Lower lobe of right lung (tissue), 2 donors: Measurements from ENCODE around the gene CEBPG. TPM values are rescaled to one million over a fixed set of nuclear protein-coding genes. Genes with fewer than 3 reads are reported as not detected.
A peak's percentile ranks its signal among the peaks of the same experiment; 100 is the strongest.

Experiments
- ATAC-seq, 2 donors: fragments of 200-7000 bp; cut with Tn5 transposase; one replicate each; pipeline ENCODE4 v1.9.1; 2020 to 2022; ENCODE audit warnings: mild to moderate bottlenecking in 2 of 2, moderate library complexity in 2 of 2
- DNase-seq: peaks from one replicate; pipeline ENCODE4 v3.0.0-alpha.2; 2020
- H3K27ac ChIP-seq: fragments of 200-600 bp; one replicate; pipeline ENCODE4 v1.8.0; 2022
- H3K27me3 ChIP-seq: fragments of 200-600 bp; one replicate; pipeline ENCODE4 v1.8.0; 2022; ENCODE audit warnings: low read depth
- H3K36me3 ChIP-seq: fragments of 200-600 bp; one replicate; pipeline ENCODE4 v1.8.0; 2022; ENCODE audit warnings: mild to moderate bottlenecking
- H3K4me1 ChIP-seq: fragments of 200-600 bp; one replicate; pipeline ENCODE4 v1.8.0; 2022
- H3K4me3 ChIP-seq: fragments of 200-600 bp; one replicate; pipeline ENCODE4 v1.8.0; 2022; ENCODE audit warnings: mild to moderate bottlenecking
- H3K9me3 ChIP-seq: fragments of 200-600 bp; one replicate; pipeline ENCODE4 v1.8.0; 2022
- intact Hi-C: fragments of 100-400 bp; cut with DNase I; formaldehyde crosslinking; loops from one replicate; pipeline ENCODE4 v1.11.0; 2022
- total RNA-seq: library from RNA; stranded (reverse); fragmentation: NEBNext Ultra II Directional; extraction: Animal tissue kit (Norgen Biotek cat#: 25700); gene quantifications from one replicate; pipeline ENCODE4 v1.2.1, GENCODE V29; 2021
- TF ChIP-seq, protein P1 (sequence below): fragments of 200-600 bp; IDR thresholded peaks from one replicate; pipeline ENCODE4 v1.8.0; 2022; ENCODE audit warnings: antibody characterized with exemption, mild to moderate bottlenecking
- donor health status: DM: no; HTN: yes; CAD: no; lungs with severe emphysema.

CEBPG gene
- total RNA-seq, 1 donor from 2014 or later: 29.6 TPM

DNA sequence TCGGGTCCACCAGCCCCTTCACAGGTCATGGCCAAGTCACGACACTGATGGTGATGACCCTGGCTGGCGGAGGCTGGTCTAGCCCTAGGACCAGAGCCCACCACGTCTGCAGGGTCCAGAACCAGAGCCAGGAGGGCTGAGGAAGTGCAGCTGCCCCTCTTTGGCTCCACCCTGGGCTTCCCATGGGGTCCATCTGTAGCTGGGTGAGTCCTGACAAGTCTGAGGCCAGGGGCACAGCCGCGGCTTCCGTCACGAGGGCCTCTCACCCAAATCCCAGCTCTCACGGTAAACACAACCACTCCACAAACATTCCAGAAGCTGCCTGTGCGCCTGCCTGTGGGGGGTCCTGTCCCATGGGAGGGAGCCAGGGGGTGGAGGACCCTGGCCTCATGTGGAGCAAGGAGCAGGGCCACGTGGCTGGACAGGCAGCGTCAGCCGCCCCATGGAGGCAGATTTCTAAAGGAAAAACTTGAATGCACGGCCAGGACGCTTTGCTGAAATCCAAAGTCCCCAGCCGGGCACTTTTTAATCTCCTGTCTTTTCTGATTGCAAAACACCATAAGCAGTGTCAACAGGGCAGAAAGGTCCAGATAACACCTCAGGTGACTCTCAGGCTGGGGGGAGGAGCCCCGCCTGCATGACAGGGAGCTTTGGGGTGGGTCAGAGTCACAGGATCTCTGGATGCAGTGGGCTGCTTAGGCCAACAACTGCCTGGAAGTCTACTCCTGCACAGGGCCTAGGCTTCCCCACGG, 29.9 kb downstream of the CEBPG start:
- no peaks in the 10 kb centered on the region for H3K27me3 ChIP-seq
- TF ChIP-seq, protein P1, sequence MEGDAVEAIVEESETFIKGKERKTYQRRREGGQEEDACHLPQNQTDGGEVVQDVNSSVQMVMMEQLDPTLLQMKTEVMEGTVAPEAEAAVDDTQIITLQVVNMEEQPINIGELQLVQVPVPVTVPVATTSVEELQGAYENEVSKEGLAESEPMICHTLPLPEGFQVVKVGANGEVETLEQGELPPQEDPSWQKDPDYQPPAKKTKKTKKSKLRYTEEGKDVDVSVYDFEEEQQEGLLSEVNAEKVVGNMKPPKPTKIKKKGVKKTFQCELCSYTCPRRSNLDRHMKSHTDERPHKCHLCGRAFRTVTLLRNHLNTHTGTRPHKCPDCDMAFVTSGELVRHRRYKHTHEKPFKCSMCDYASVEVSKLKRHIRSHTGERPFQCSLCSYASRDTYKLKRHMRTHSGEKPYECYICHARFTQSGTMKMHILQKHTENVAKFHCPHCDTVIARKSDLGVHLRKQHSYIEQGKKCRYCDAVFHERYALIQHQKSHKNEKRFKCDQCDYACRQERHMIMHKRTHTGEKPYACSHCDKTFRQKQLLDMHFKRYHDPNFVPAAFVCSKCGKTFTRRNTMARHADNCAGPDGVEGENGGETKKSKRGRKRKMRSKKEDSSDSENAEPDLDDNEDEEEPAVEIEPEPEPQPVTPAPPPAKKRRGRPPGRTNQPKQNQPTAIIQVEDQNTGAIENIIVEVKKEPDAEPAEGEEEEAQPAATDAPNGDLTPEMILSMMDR: no peak

GRCh38 chr19:33403973-33404304, 30.4 kb downstream of the CEBPG start:
- no peak overlapping the region for H3K4me3 ChIP-seq
- peaks cover 30% of the 10 kb centered on the region for H3K4me1 ChIP-seq
- ATAC-seq: no peak
- H3K9me3 ChIP-seq: no peaks in the 10 kb centered on the region
- no peaks in the 10 kb centered on the region for H3K27me3 ChIP-seq
- intact Hi-C loops: no loop called here
- peak overlapping the region; percentile 57 for H3K27ac ChIP-seq
- H3K36me3 ChIP-seq: peaks cover 10% of the 10 kb centered on the region
- TF ChIP-seq, protein P1: no peak
- DNase-seq: peak; percentile 10

More for the DNA sequence above, 29.9 kb downstream of the CEBPG start:
- H3K27ac ChIP-seq: peak overlapping the region; percentile 57
- intact Hi-C loops: no loop called here
- peaks cover 30% of the 10 kb centered on the region for H3K4me1 ChIP-seq
- DNase-seq: peak; percentile 71
- no peaks in the 10 kb centered on the region for H3K9me3 ChIP-seq
- peaks cover 10% of the 10 kb centered on the region for H3K36me3 ChIP-seq
- no peak overlapping the region for H3K4me3 ChIP-seq
- peak; percentile 49 to 59 for ATAC-seq

DNA sequence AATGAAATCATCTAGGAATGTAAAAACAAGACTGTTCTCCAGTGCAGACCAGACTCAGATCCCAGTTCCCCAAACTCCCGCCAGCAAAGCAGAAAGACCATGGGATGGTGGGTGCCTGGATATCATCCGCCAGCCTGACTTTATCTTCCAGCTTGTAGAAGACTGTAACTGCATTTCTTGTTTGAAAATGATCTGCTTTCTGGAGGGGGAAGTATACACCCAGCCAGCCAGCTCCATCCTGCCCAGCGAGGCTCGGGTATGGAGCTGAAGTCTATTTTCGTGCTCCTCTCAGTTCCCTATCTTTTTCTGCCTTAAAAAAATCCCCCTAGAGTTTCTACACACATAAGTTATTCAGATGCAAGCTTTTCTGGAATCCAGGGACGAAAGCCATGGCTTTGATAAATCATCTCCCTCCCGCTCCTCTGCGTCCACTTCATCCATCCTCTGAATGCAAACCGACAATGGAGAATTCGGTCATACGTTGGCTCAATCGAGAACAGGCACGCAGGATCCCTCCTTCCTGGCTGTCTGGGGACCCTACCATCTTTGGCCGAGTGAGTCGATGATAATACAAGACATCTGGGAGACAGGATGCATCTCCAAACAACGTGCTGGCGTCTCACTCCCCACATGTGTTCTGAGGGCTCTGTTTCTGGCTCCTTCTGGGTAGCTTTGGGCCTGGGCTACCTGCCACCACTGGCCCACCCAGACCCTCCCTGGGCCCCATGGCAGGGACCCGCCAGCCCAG, 31.2 kb downstream of the CEBPG start:
- ATAC-seq: no peak
- intact Hi-C loops: loop anchor here (5.0 kb wide), 1 partner anchor 167 kb away; no protein-coding TSS in a partner anchor
- peak; percentile 34 for DNase-seq
- no peaks in the 10 kb centered on the region for H3K9me3 ChIP-seq
- no peak overlapping the region for H3K27ac ChIP-seq
- H3K36me3 ChIP-seq: peaks cover 4% of the 10 kb centered on the region
- H3K4me3 ChIP-seq: no peak overlapping the region
- TF ChIP-seq, protein P1: no peak
- peaks cover 30% of the 10 kb centered on the region for H3K4me1 ChIP-seq
- H3K27me3 ChIP-seq: no peaks in the 10 kb centered on the region

DNA sequence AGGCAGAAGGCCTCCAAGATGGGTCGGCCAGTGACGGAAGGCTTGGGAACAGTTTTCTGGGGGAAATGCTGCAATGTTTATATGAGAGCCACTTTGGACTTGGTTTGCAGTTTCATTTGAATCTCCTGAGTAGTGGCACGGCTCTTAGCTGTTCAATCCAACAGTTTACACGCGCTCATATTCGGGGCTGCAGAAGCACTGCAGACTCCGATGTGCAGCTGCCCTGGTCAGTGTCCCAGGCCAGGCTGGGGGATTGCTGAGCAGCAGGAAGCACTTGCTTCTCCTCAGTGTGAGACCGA, 31.7 kb downstream of the CEBPG start:
- Histone ChIP-seq H3K4me1 (peaks cover 30% of the 10 kb centered on the region), H3K27ac (no peak overlapping the region), H3K9me3 (no peaks in the 10 kb centered on the region), H3K4me3 (no peak overlapping the region), H3K36me3 (peaks cover 9% of the 10 kb centered on the region), H3K27me3 (no peaks in the 10 kb centered on the region)
- no peak for DNase-seq
- intact Hi-C loops: loop anchor here (5.0 kb wide), 1 partner anchor 168 kb away; no protein-coding TSS in a partner anchor
- ATAC-seq: no peak
- TF ChIP-seq, protein P1: no peak

GRCh38 chr19:33405553-33406461, 32.3 kb downstream of the CEBPG start:
- DNase-seq: peak; percentile 42
- H3K36me3 ChIP-seq: peaks cover 11% of the 10 kb centered on the region
- TF ChIP-seq, protein P1: no peak
- no peak overlapping the region for H3K4me3 ChIP-seq
- no peak for ATAC-seq
- H3K27ac ChIP-seq: no peak overlapping the region
- no peaks in the 10 kb centered on the region for H3K27me3 ChIP-seq
- intact Hi-C loops: loop anchor here (5.0 kb wide), 1 partner anchor 169 kb away; no protein-coding TSS in a partner anchor
- H3K4me1 ChIP-seq: peaks cover 30% of the 10 kb centered on the region
- no peaks in the 10 kb centered on the region for H3K9me3 ChIP-seq
